ENCODE data around the gene PSD. TPM values are rescaled to one million over a fixed set of nuclear protein-coding genes. Genes with fewer than 3 reads are reported as not detected.

The PSD gene
- polyA plus RNA-seq, 1 donor: 4.9 TPM

DNA sequence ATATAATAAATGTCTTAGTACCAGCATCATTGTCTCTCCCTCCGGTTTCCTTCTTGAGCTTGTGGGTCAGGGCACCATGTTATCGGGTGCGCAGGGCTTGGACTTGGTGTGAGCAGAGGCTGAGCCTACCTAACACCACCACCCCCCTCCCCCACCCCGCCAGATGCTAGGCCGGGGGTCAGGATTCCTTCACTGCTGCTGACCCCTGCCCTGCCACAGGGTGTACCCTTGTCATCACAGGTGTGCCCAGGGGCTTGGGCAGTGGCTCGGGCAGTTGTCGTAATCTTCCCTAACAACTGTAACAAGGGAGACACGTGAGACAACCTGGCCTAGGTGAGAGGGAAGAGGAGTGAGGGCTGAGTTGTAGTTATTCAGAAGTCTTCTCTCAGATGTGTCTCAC is 35.7 kb downstream of the PSD start:
- DNase-seq: no peak

- no peak for DNase-seq
Observed at GRCh38 chr10:102381983-102382382, 36.6 kb downstream of the PSD start.

DNA sequence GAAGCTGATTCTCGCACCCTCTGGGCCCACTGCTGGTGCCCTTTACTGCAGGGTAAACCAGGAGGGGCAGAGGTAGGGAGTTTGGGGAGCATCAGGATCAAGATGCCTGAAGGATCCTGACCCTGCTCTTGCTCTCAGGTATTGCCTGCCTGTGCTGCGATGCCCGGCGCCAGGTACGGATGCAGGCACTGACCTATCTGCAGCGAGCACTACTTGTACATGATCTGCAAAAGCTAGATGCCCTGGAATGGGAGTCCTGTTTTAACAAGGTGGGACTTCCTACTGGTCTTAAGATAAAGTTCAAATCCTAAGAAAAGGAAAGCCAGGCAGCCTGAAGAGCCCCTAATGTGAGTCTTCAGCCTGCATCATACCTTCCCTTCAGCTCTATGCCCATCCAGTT is 39.2 kb downstream of the PSD start:
- no peak for DNase-seq

GRCh38 chr10:102376901-102377300 is 41.7 kb downstream of the PSD start:
- DNase-seq: no peak

GRCh38 chr10:102375867-102376266 is 42.7 kb downstream of the PSD start:
- DNase-seq: no peak

DNA sequence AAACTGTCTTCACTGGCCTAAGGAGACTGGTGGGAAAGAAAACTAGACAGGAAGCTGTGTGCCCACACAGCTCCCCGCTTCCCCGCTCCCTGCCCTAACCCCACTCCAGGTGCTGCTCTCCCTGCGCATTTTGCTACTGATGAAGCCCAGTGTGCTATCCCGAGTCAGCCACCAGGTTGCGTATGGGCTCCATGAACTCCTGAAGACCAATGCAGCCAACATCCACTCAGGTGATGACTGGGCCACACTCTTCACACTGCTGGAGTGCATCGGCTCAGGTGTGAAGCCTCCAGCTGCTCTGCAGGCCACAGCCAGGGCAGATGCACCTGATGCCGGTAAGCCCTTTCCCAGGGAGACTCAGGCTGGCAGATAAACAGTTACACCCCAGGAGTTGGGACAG is 43.3 kb downstream of the PSD start:
- no peak for DNase-seq

GRCh38 chr10:102371295-102371694 is 47.3 kb downstream of the PSD start:
- no peak for DNase-seq

GRCh38 chr10:102368077-102368476 is 50.5 kb downstream of the PSD start:
- no peak for DNase-seq

DNA sequence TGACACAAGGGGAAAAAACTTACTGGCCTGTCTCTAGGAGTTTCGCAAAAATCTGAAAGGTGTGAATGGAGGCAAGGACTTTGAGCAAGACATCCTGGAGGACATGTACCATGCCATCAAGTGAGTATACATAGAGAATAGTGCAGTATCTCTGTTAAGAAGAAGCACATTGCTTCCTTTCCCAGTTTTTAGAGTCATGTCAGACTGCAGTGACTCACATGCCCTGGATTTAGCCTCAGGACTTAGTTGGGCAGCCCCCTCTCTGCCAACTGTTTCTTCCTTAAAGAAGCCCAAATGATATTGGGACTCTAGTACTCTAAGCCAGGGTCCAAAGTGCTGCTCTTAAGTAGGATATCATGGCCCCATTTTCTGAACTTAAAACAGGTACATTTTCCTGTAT is 51.1 kb downstream of the PSD start:
- no peak for DNase-seq

DNA sequence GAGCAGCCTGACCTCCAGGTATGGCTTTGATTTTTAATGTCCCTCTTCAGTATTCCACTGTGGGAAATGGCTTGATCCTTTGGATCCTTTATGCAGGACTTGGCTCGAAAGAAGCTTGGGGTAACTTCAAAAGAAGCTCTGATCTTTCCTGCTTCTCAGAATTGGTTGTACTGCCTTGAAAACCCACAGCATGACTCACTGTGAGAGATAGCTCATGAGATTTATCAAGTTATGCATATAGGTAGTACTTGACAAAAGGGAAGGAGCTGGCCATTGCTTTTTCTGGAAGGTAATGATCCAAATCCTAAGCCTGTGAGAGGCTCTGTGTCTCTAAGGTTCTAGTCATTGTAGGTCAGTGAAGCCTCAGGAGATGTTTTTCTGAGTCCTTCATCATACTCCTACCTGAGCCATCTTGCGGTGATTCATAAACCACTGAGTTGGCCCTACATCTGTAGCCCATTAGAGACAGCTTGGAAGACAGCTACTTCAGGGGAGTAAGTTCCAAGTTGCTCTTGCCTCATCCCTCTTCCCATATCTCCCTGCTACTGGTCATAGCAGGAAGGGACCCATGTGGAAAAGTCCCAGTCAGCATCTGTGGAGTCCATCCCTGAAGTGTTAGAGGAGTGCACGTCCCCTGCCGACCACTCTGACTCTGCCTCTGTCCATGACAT is 59.7 kb downstream of the PSD start:
- no peak for DNase-seq

- no peak for DNase-seq
Observed at GRCh38 chr10:102354451-102354850, 64.1 kb downstream of the PSD start.

Other genes with a start within 250 kb of the PSD start
- 0.94 TPM for gene ELOVL3, start 192.5 kb downstream of the PSD start, polyA plus RNA-seq (ENCODE audit: insufficient read length)
- gene PITX3, start 177.3 kb downstream of the PSD start, polyA plus RNA-seq (ENCODE audit: insufficient read length): 25.3 TPM
- 56.2 TPM for gene GBF1, start 173.3 kb downstream of the PSD start, polyA plus RNA-seq (ENCODE audit: insufficient read length)
- gene NFKB2, start 23.1 kb downstream of the PSD start, polyA plus RNA-seq (ENCODE audit: insufficient read length): 18.7 TPM
- gene FBXL15, start 2.1 kb upstream of the PSD start, polyA plus RNA-seq (ENCODE audit: insufficient read length): 6.9 TPM
- 55.8 TPM for gene CUEDC2, start 13.8 kb upstream of the PSD start, polyA plus RNA-seq (ENCODE audit: insufficient read length)
- gene C10orf95, start 32.8 kb upstream of the PSD start, polyA plus RNA-seq (ENCODE audit: insufficient read length): 0.30 TPM
- gene ACTR1A, start 83.9 kb upstream of the PSD start, polyA plus RNA-seq (ENCODE audit: insufficient read length): 81.0 TPM
- gene SUFU, start 85.2 kb upstream of the PSD start, polyA plus RNA-seq (ENCODE audit: insufficient read length): 16.4 TPM
- gene TRIM8, start 225.7 kb upstream of the PSD start, polyA plus RNA-seq (ENCODE audit: insufficient read length): 97.5 TPM

All from hindlimb muscle (tissue), 1 donor.